T-cell (primary cell): ENCODE measurements around the gene TFDP2. TPM values are rescaled to one million over a fixed set of nuclear protein-coding genes. Genes with fewer than 3 reads are reported as not detected.

Experiments used
- ATAC-seq, 4 experiments: fragments of 200-7000 bp in 3 of 4; fragments of 150-1000 bp in 1 of 4; cut with Tn5 transposase; replicated peaks in 1 of 4; 1 replicate in 3 of 4; 2 replicates in 1 of 4; pipeline ENCODE4 v1.10.0; 2021; ENCODE audit warnings: moderate library complexity in 3 of 4, mild to moderate bottlenecking in 2 of 4, moderate number of reproducible peaks in 1 of 4
- CTCF ChIA-PET, 2 donors: fragments of 300-600 bp; sonication (Branson Sonifier 250); formaldehyde crosslinking; loops; one replicate each; lab custom pipeline; 2022; ENCODE audit warnings: antibody characterized with exemption in 2 of 2; lab: Charles Lee
- POLR2A ChIA-PET, 2 donors: fragments of 300-600 bp; sonication (Branson Sonifier 250); formaldehyde crosslinking; loops; one replicate each; lab custom pipeline; 2022; ENCODE audit warnings: antibody characterized with exemption in 2 of 2; lab: Charles Lee
- DNase-seq, 35 experiments: peaks; one replicate each; pipeline versions ENCODE4 v3.0.0 to v3.0.0-alpha.2; 2013 to 2023
- H3K27ac ChIP-seq: one replicate; pipeline ENCODE4 v1.5.1; 2013; ENCODE audit warnings: low read length
- H3K27me3 ChIP-seq, 2 experiments: replicated peaks in 1 of 2; 1 replicate in 1 of 2; 2 replicates in 1 of 2; pipeline versions ENCODE4 v1.6.1 to v1.7.0; 2013; ENCODE audit warnings: low read length in 1 of 2, mixed read lengths in 1 of 2; ENCODE audit not compliant: control insufficient read depth in 2 of 2, insufficient read depth in 2 of 2; ENCODE audit errors: extremely low read depth in 1 of 2
- H3K36me3 ChIP-seq, 2 donors: 1 replicate in 1 of 2; 2 replicates in 1 of 2; pipeline versions ENCODE4 v1.6.1 to v1.7.0; 2013; ENCODE audit warnings: low read length in 1 of 2; ENCODE audit not compliant: control insufficient read depth in 2 of 2, insufficient read depth in 1 of 2; ENCODE audit errors: extremely low read depth in 1 of 2
- H3K4me1 ChIP-seq, 2 experiments: 1 replicate in 1 of 2; 2 replicates in 1 of 2; pipeline versions ENCODE4 v1.6.1 to v1.7.0; 2013; ENCODE audit warnings: low read length in 2 of 2, mixed read lengths in 1 of 2; ENCODE audit not compliant: insufficient read depth in 2 of 2, control insufficient read depth in 1 of 2; ENCODE audit errors: extremely low read depth in 1 of 2
- H3K4me3 ChIP-seq, 2 donors: 1 replicate in 1 of 2; 2 replicates in 1 of 2; pipeline versions ENCODE4 v1.5.1 to v1.7.0; 2013; ENCODE audit warnings: mild to moderate bottlenecking in 2 of 2, low read length in 1 of 2, moderate library complexity in 1 of 2; ENCODE audit not compliant: control insufficient read depth in 1 of 2; ENCODE audit errors: extremely low read depth in 1 of 2
- H3K9me3 ChIP-seq: 2 replicates; pipeline ENCODE4 v1.7.0; 2013
- H3K27ac Mint-ChIP-seq, 2 donors: one replicate each; pipeline ENCODE4 v1.8.0; 2020 to 2021; ENCODE audit warnings: mild to moderate bottlenecking in 2 of 2, mixed read lengths in 2 of 2
- H3K27me3 Mint-ChIP-seq, 2 donors: one replicate each; pipeline ENCODE4 v1.8.0; 2021 to 2022; ENCODE audit warnings: mixed read lengths in 2 of 2
- H3K36me3 Mint-ChIP-seq: one replicate; pipeline ENCODE4 v1.8.0; 2021; ENCODE audit warnings: mixed read lengths
- H3K4me1 Mint-ChIP-seq, 3 donors: one replicate each; pipeline ENCODE4 v1.8.0; 2020 to 2022; ENCODE audit warnings: mixed read lengths in 3 of 3, mild to moderate bottlenecking in 1 of 3
- H3K4me3 Mint-ChIP-seq, 3 donors: one replicate each; pipeline ENCODE4 v1.8.0; 2020 to 2022; ENCODE audit warnings: mild to moderate bottlenecking in 3 of 3, mixed read lengths in 3 of 3, moderate library complexity in 3 of 3
- H3K9me3 Mint-ChIP-seq, 3 donors: one replicate each; pipeline ENCODE4 v1.8.0; 2020 to 2022; ENCODE audit warnings: mixed read lengths in 3 of 3
- WGBS: methylation state at CpG from one replicate; pipeline ENCODE4 v1.1.5; 2013; ENCODE audit warnings: missing lambda C conversion rate; ENCODE audit not compliant: insufficient coverage; 5-methylcytosine and 5-hydroxymethylcytosine counted together
- total RNA-seq, 35 experiments: library from RNA in 6 of 35; stranded (reverse) in 6 of 35; fragments of 120-200 nt in 1 of 35; gene quantifications; one replicate each; pipeline versions ENCODE4 v1.2.1 to v1.2.4 and lab custom pipeline; 2013 to 2026

Gene TFDP2
- total RNA-seq, 5 donors from 2014 or later (not counting 1 experiment from before 2014, with no cell fraction given), result 30.1 to 45.0 (median 35.5) TPM

GRCh38 chr3:141965471-141965870 lies 183.9 kb downstream of the TFDP2 start:
- H3K4me1 ChIP-seq, result no peaks in the 10 kb centered on the region
- H3K27me3 Mint-ChIP-seq, result no peaks in the 10 kb centered on the region
- peaks cover 6 to 9% of the 10 kb centered on the region in 2 donors for H3K36me3 ChIP-seq
- no peak overlapping the region for H3K4me3 ChIP-seq
- no peaks in the 10 kb centered on the region for H3K27me3 ChIP-seq
- H3K9me3 ChIP-seq, result no peaks in the 10 kb centered on the region
- H3K27ac Mint-ChIP-seq, result no peak overlapping the region
- no peaks in the 10 kb centered on the region for H3K4me1 Mint-ChIP-seq
- WGBS, result no CpG with 5 or more reads among the region's 1 CpG
- ATAC-seq (no peak), DNase-seq (no peak)
- peaks cover 22% of the 10 kb centered on the region for H3K36me3 Mint-ChIP-seq
- no peak overlapping the region for H3K27ac ChIP-seq
- H3K4me3 Mint-ChIP-seq, result no peak overlapping the region
- ChIA-PET POLR2A (no interaction called here), CTCF (interaction anchor here in 1 of 2 donors (0.7 to 1.1 kb wide), 2 partner anchors 7 to 315 kb away, joined by 3 read pairs; no protein-coding TSS in a partner anchor)
- H3K9me3 Mint-ChIP-seq, result no peaks in the 10 kb centered on the region

- POLR2A ChIA-PET, result no interaction called here
- peaks cover 0 to 21% of the 10 kb centered on the region in 2 donors for H3K36me3 ChIP-seq
- CTCF ChIA-PET, result interaction anchor here (0.6 to 0.7 kb wide), 3 partner anchors 9 to 1105 kb away, joined by 3 to 5 read pairs (median 4); no protein-coding TSS in a partner anchor
- no peak overlapping the region for H3K27ac ChIP-seq
- H3K27me3 ChIP-seq, result no peaks in the 10 kb centered on the region
- Mint-ChIP-seq H3K36me3 (peaks cover 29% of the 10 kb centered on the region), H3K4me1 (no peaks in the 10 kb centered on the region), H3K27me3 (no peaks in the 10 kb centered on the region), H3K4me3 (no peak overlapping the region), H3K27ac (no peak overlapping the region), H3K9me3 (no peaks in the 10 kb centered on the region)
- no peaks in the 10 kb centered on the region for H3K9me3 ChIP-seq
- 100% methylated on average over 2 of the region's 4 CpGs for WGBS
- H3K4me3 ChIP-seq, result no peak overlapping the region
- ATAC-seq (no peak), DNase-seq (no peak)
- no peaks in the 10 kb centered on the region for H3K4me1 ChIP-seq
Measured at GRCh38 chr3:141963301-141963700, 186.0 kb downstream of the TFDP2 start.

- Mint-ChIP-seq H3K36me3 (peaks cover 31% of the 10 kb centered on the region), H3K9me3 (no peaks in the 10 kb centered on the region), H3K4me3 (no peak overlapping the region), H3K4me1 (no peaks in the 10 kb centered on the region), H3K27ac (no peak overlapping the region), H3K27me3 (no peaks in the 10 kb centered on the region)
- ChIA-PET POLR2A (no interaction called here), CTCF (no interaction called here)
- Histone ChIP-seq H3K36me3 (peaks cover 0 to 19% of the 10 kb centered on the region in 2 donors), H3K27me3 (no peaks in the 10 kb centered on the region), H3K9me3 (no peaks in the 10 kb centered on the region), H3K27ac (no peak overlapping the region), H3K4me3 (no peak overlapping the region), H3K4me1 (no peaks in the 10 kb centered on the region)
- DNase-seq (no peak), ATAC-seq (no peak)
- WGBS, result no CpG with 5 or more reads among the region's 3 CpGs
Measured at GRCh38 chr3:141960731-141961130, 188.6 kb downstream of the TFDP2 start.

- H3K27ac ChIP-seq, result no peak overlapping the region
- Mint-ChIP-seq H3K9me3 (no peaks in the 10 kb centered on the region), H3K4me1 (no peaks in the 10 kb centered on the region), H3K27ac (no peak overlapping the region), H3K4me3 (no peak overlapping the region), H3K27me3 (no peaks in the 10 kb centered on the region), H3K36me3 (peaks cover 34% of the 10 kb centered on the region)
- no peak for ATAC-seq
- H3K27me3 ChIP-seq, result no peaks in the 10 kb centered on the region
- H3K36me3 ChIP-seq, result peaks cover 0 to 19% of the 10 kb centered on the region in 2 donors
- no peak overlapping the region for H3K4me3 ChIP-seq
- H3K4me1 ChIP-seq, result peaks cover 0 to 2% of the 10 kb centered on the region in 2 experiments
- CTCF ChIA-PET, result no interaction called here
- 76% methylated on average over 2 of the region's 8 CpGs for WGBS
- H3K9me3 ChIP-seq, result no peaks in the 10 kb centered on the region
- POLR2A ChIA-PET, result no interaction called here
- DNase-seq, result no peak
Measured at GRCh38 chr3:141959589-141960554, 189.5 kb downstream of the TFDP2 start.

GRCh38 chr3:141955175-141955574 lies 194.2 kb downstream of the TFDP2 start:
- WGBS, result 11% methylated on average over 3 of the region's 6 CpGs
- Histone ChIP-seq H3K27me3 (no peaks in the 10 kb centered on the region), H3K4me3 (no peak overlapping the region), H3K36me3 (peaks cover 0 to 22% of the 10 kb centered on the region in 2 donors), H3K9me3 (no peaks in the 10 kb centered on the region), H3K4me1 (peaks cover 0 to 2% of the 10 kb centered on the region in 2 experiments), H3K27ac (no peak overlapping the region)
- DNase-seq, result no peak
- Mint-ChIP-seq H3K9me3 (no peaks in the 10 kb centered on the region), H3K4me3 (no peak overlapping the region), H3K4me1 (no peaks in the 10 kb centered on the region), H3K27ac (no peak overlapping the region), H3K36me3 (peaks cover 41% of the 10 kb centered on the region), H3K27me3 (no peaks in the 10 kb centered on the region)
- ChIA-PET CTCF (interaction anchor here (0.6 to 1.0 kb wide), 2 partner anchors 8 to 310 kb away, joined by 4 to 6 read pairs; no protein-coding TSS in a partner anchor), POLR2A (no interaction called here)
- no peak for ATAC-seq

GRCh38 chr3:141952611-141953010 lies 196.7 kb downstream of the TFDP2 start:
- Mint-ChIP-seq H3K4me1 (no peaks in the 10 kb centered on the region), H3K27ac (no peak overlapping the region), H3K4me3 (no peak overlapping the region), H3K9me3 (no peaks in the 10 kb centered on the region), H3K36me3 (peaks cover 29% of the 10 kb centered on the region), H3K27me3 (no peaks in the 10 kb centered on the region)
- Histone ChIP-seq H3K36me3 (peaks cover 9 to 11% of the 10 kb centered on the region in 2 donors), H3K4me3 (no peak overlapping the region), H3K27ac (no peak overlapping the region), H3K9me3 (no peaks in the 10 kb centered on the region), H3K4me1 (peaks cover 0 to 2% of the 10 kb centered on the region in 2 experiments), H3K27me3 (no peaks in the 10 kb centered on the region)
- no peak for ATAC-seq
- WGBS, result no CpG with 5 or more reads among the region's 2 CpGs
- POLR2A ChIA-PET, result no interaction called here
- CTCF ChIA-PET, result interaction anchor here in 1 of 2 donors (0.7 kb wide), 1 partner anchor 911 kb away, joined by 3 read pairs; no protein-coding TSS in a partner anchor
- no peak for DNase-seq
